GM21619 (cell line): ENCODE results near the gene FBXW9.
"Not testable (repeated sequence)": the region's sequence is repeated elsewhere in the genome, so short reads cannot be mapped to it uniquely, and the experiment has no call there.

Experiments used
- ATAC-seq: cut with Tn5 transposase; IDR thresholded peaks from one replicate; pipeline ENCODE4 v1.9.1; 2021; ENCODE audit not compliant: unreplicated experiment

Gene FBXW9

GRCh38 chr19:12656899-12657571 lies 39.4 kb downstream of the FBXW9 start:
- no peak for ATAC-seq

- ATAC-seq: no peak
Observed at GRCh38 chr19:12655546-12655945, 40.9 kb downstream of the FBXW9 start.

- no peak for ATAC-seq
Observed at GRCh38 chr19:12652219-12652618, 44.2 kb downstream of the FBXW9 start.

GRCh38 chr19:12649941-12650340 lies 46.5 kb downstream of the FBXW9 start:
- ATAC-seq: no peak

GRCh38 chr19:12648088-12648487 lies 48.3 kb downstream of the FBXW9 start:
- ATAC-seq: no peak

GRCh38 chr19:12647490-12648071 lies 48.9 kb downstream of the FBXW9 start:
- ATAC-seq: no peak

GRCh38 chr19:12647047-12647446 lies 49.4 kb downstream of the FBXW9 start:
- no peak for ATAC-seq

- ATAC-seq: no peak
Observed at GRCh38 chr19:12646551-12646950, 49.9 kb downstream of the FBXW9 start.

GRCh38 chr19:12643716-12644115 lies 52.7 kb downstream of the FBXW9 start:
- ATAC-seq: not testable (repeated sequence)

GRCh38 chr19:12642506-12642905 lies 53.9 kb downstream of the FBXW9 start:
- ATAC-seq: no peak

- ATAC-seq: no peak
Observed at GRCh38 chr19:12641456-12641855, 55.0 kb downstream of the FBXW9 start.

- ATAC-seq: no peak
Observed at GRCh38 chr19:12639901-12640613, 56.4 kb downstream of the FBXW9 start.
